Measurements from ENCODE around the gene CCDC88A. TPM values are rescaled to one million over a fixed set of nuclear protein-coding genes. Genes with fewer than 3 reads are reported as not detected.

Gene CCDC88A
- total and polyA plus RNA-seq, 12 donors: 18.5 to 101 (median 46.8) TPM

DNA sequence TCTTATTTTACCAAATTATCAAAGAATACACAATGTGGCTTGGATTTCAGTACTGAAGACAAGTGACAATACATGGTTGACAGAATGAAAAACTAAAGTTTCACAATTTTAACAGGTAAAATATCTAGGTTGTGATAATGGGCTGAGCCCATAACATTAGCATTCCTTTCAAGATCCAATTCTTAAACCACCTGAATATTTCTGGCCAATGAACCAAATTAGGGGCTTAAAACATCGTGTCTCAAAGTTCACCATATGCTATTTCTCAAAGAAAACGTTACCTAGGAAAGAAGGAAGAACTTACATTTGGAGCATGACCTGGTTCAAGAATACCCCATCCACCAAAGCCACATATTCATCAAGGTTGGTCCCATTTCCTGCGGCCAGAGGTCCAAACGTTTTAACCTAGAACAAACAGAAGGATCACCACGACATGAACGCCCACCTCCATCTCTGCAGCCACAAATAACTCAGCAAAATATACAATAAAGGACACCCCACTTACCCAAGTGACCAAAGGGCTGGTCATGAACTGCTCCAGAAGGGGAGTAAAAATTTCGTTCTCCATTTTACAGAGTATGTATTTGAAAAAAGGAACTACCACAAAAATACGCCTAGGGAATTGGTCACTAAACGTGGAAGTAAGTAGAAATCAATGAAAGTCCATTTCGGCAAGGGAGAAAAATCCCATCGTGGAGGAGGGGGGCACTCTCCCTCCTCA is 984 bp downstream of the CCDC88A start:
- peaks cover 5 to 35% of the 10 kb centered on the region in 2 donors for H3K4me1 ChIP-seq (replicated peaks in 1 of 2)
- peak in 1 of 7 donors; percentile 9 for DNase-seq
- H3K36me3 ChIP-seq (replicated peaks in 1 of 2): no peaks in the 10 kb centered on the region
- no peaks in the 10 kb centered on the region for H3K9me3 ChIP-seq (replicated peaks in 1 of 3)
- H3K27me3 ChIP-seq: no peaks in the 10 kb centered on the region
- peak overlapping the region in 4 of 5 donors; percentile 59 to 95 (median 89) for H3K27ac ChIP-seq
- 1 to 4% (median 3%) methylated on average over 11 of the region's 11 CpGs for WGBS, 4 donors
- intact Hi-C loops (cut with DNase I): no loop called here
- no peak for TF ChIP-seq POLR2A (IDR thresholded peaks at IDR 0.05)
- TF ChIP-seq, protein P1, sequence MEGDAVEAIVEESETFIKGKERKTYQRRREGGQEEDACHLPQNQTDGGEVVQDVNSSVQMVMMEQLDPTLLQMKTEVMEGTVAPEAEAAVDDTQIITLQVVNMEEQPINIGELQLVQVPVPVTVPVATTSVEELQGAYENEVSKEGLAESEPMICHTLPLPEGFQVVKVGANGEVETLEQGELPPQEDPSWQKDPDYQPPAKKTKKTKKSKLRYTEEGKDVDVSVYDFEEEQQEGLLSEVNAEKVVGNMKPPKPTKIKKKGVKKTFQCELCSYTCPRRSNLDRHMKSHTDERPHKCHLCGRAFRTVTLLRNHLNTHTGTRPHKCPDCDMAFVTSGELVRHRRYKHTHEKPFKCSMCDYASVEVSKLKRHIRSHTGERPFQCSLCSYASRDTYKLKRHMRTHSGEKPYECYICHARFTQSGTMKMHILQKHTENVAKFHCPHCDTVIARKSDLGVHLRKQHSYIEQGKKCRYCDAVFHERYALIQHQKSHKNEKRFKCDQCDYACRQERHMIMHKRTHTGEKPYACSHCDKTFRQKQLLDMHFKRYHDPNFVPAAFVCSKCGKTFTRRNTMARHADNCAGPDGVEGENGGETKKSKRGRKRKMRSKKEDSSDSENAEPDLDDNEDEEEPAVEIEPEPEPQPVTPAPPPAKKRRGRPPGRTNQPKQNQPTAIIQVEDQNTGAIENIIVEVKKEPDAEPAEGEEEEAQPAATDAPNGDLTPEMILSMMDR (IDR thresholded peaks at IDR 0.05): no peak
- H3K4me3 ChIP-seq: peak overlapping the region in 3 of 4 donors; percentile 84 to 93 (median 90)

DNA sequence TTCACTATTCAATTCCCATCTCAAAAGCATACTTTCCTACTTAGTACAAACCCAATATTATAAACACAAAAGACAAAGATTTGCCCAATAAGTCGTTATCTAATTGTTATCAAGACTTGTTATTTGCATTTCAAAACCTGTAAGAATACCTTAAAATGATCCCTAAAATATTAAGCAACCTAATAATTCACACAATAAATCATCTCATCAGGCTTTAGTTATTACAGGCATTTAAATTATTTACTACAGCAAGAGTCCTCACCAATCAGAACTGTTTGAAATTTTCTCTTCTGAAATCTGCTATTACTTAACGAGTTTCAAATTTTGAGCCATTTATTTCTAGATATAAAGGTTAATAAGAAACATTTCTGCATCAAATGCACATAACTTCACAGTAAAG is 1.6 kb downstream of the CCDC88A start:
- Histone ChIP-seq H3K27me3 (no peaks in the 10 kb centered on the region), H3K36me3 (replicated peaks in 1 of 2) (no peaks in the 10 kb centered on the region), H3K4me1 (replicated peaks in 1 of 2) (peaks cover 5 to 35% of the 10 kb centered on the region in 2 donors), H3K9me3 (replicated peaks in 1 of 3) (no peaks in the 10 kb centered on the region), H3K4me3 (peak overlapping the region in 2 of 4 donors; percentile 84 to 90), H3K27ac (no peak overlapping the region)
- WGBS, 4 donors: 11 to 17% (median 15%) methylated on average over 2 of the region's 2 CpGs
- TF ChIP-seq, protein P1 (IDR thresholded peaks at IDR 0.05): no peak
- no peak for TF ChIP-seq POLR2A (IDR thresholded peaks at IDR 0.05)
- intact Hi-C loops (cut with DNase I): no loop called here
- DNase-seq: no peak

DNA sequence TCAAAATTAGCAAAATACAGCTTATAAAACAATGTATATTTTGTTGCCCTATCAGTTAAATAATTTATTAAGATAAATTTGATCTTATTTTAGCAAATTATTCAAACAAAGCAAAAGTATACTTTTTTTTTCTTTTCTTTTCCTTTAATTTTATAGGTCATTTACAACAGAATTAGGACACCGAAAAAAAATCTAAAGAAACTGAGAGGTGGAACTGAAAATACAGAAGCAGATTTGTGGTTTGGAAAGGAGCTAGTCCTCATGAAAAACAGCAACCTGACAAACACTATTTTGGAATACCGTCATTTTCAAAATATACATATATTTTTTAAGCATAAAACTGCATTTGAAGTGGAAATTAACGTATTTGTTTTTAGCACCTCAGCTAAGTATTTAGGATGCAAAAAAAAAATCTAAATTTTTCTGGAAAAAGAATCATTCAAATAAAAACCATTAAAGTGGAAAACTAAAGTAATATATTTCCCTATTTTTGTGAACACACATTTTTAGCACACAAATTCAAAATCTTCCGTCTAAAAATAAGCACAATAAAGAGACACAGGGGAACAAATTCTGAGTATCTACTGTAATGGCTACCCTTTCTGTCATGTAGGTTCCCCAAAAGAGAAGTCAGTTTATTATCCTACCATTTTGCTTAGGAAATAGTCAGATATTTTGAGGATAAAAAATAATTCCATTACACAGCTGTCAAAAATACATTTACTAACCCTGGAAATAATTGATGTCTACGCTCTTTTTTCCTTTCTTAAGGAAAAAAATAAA is 2.7 kb downstream of the CCDC88A start:
- H3K9me3 ChIP-seq (replicated peaks in 1 of 3): no peaks in the 10 kb centered on the region
- H3K4me3 ChIP-seq: peak overlapping the region in 1 of 4 donors; percentile 90
- 68 to 72% (median 69%) methylated on average over 5 of the region's 5 CpGs for WGBS, 4 donors
- H3K36me3 ChIP-seq (replicated peaks in 1 of 2): no peaks in the 10 kb centered on the region
- H3K27me3 ChIP-seq: no peaks in the 10 kb centered on the region
- peak overlapping the region in 1 of 5 donors; percentile 3 for H3K27ac ChIP-seq
- no peak for DNase-seq
- TF ChIP-seq, protein P1 (IDR thresholded peaks at IDR 0.05): no peak
- no peak for TF ChIP-seq POLR2A (IDR thresholded peaks at IDR 0.05)
- H3K4me1 ChIP-seq (replicated peaks in 1 of 2): peaks cover 5 to 35% of the 10 kb centered on the region in 2 donors
- intact Hi-C loops (cut with DNase I): no loop called here

DNA sequence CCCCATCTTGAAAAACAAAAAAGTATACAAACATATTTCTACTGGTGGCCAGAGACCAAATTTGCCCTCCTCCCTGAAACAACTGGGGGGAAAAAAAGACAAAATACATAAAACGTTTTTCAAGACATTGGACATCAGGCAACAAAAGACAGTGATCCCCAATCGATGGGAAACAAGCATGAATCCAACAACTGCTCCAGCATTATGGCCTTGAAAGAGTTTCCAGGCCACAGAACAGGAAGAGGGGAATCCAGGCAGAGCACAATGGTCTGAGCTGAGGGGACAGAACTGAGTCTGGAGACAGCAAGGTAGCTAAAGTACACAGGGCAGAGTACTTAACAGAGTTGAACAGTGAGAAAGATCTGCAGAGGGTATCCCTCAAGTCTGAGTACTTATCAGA is 4.4 kb downstream of the CCDC88A start:
- intact Hi-C loops (cut with DNase I): no loop called here
- Histone ChIP-seq H3K36me3 (replicated peaks in 1 of 2) (no peaks in the 10 kb centered on the region), H3K4me3 (no peak overlapping the region), H3K9me3 (replicated peaks in 1 of 3) (no peaks in the 10 kb centered on the region), H3K27me3 (no peaks in the 10 kb centered on the region), H3K4me1 (replicated peaks in 1 of 2) (peaks cover 0 to 27% of the 10 kb centered on the region in 2 donors), H3K27ac (no peak overlapping the region)
- no peak for DNase-seq
- TF ChIP-seq POLR2A (IDR thresholded peaks at IDR 0.05): no peak
- TF ChIP-seq, protein P1 (IDR thresholded peaks at IDR 0.05): no peak
- WGBS, 4 donors: 54 to 67% (median 59%) methylated on average over 2 of the region's 2 CpGs

Data from adrenal gland (tissue), 12 donors.